Effector CD8-positive, alpha-beta T cell (primary cell): ENCODE results near the gene PPP2R2C.

Experiments used
- DNase-seq: peaks from one replicate; lab custom pipeline; 2025; lab: John Stamatoyannopoulos, UW

Gene PPP2R2C

GRCh38 chr4:6402566-6403399 lies 69.6 kb downstream of the PPP2R2C start:
- no peak for DNase-seq

- no peak for DNase-seq
Measured at GRCh38 chr4:6401797-6402196, 70.6 kb downstream of the PPP2R2C start.

- DNase-seq, result no peak
Measured at GRCh38 chr4:6396696-6397236, 75.6 kb downstream of the PPP2R2C start.

DNA sequence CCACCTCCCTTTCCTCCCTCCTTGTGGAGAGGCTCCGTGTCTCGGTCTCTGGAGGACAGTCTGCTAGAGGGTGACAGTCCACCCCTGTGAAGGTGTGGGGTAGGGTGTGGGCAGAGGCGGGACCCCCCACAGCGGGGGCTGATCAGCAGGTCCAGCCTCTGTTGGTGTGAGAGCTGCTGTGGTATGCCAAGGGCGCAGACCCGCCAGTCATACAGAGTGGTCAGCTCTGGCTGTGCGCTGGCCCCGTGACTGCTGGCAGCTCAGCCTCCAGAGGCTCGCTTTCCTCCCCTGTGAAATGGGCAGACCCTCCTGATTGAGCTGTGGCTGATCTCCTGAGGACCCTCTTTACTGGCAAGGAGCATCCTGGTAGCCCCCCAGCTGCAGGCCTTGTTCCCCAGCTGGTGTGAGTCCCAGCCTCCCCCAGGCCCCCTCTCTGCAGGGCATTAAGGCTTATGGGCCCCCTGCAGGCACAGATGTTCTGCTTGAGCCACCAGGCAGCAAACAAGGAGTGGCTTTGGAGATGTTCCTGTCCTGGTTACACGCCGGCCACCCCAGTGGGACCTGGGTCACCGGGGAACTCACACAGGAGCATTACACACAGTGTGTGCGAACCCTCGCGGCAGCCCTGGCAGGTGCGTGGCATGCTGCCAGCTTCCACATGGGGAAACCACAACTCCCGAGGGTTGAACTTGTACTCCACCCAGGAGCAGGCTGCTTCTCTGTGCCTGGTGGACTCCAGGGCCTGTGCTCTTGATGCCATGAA lies 76.8 kb downstream of the PPP2R2C start:
- DNase-seq, result no peak

GRCh38 chr4:6394671-6395081 lies 77.7 kb downstream of the PPP2R2C start:
- DNase-seq, result no peak

GRCh38 chr4:6393544-6394475 lies 78.6 kb downstream of the PPP2R2C start:
- DNase-seq, result no peak

DNA sequence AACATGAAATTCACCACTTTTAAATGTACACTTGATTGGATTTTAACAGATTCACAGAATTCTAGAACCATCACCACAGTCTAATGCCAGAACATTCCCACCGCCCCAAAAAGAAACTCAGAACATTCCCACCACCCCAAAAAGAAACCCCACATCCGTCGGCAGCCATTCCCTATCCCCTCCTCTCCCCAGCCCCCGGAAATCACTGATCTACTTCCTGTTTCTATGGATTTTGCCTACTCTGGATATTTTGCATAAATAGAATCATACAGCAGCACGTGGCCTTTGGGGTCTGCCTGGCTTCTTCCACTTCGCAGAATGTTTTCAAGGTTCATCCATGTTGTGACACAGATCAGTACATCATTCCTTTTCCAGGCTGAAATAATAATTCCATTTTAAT lies 79.3 kb downstream of the PPP2R2C start:
- no peak for DNase-seq

DNA sequence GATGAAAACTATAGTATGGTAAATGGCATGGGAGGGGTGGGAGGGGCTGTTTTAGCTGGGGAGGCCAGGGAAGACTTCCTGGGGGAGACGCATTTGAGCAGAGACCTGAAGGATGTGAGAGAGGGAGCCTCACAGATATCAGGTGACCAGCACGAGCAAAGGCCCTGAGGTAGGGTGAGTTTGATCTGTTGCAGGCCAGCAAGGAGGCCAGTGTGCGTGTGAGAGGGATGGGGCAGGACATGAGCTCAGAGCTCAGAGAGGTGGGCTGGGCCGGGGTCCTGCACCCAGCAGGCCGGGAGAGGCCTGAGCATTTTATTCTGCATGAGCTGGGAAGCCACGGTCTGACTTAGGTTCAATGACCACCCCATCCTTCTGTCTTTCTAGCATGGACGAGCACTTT lies 80.0 kb downstream of the PPP2R2C start:
- DNase-seq, result no peak

- DNase-seq, result no peak
Measured at GRCh38 chr4:6391852-6392188, 80.6 kb downstream of the PPP2R2C start.

DNA sequence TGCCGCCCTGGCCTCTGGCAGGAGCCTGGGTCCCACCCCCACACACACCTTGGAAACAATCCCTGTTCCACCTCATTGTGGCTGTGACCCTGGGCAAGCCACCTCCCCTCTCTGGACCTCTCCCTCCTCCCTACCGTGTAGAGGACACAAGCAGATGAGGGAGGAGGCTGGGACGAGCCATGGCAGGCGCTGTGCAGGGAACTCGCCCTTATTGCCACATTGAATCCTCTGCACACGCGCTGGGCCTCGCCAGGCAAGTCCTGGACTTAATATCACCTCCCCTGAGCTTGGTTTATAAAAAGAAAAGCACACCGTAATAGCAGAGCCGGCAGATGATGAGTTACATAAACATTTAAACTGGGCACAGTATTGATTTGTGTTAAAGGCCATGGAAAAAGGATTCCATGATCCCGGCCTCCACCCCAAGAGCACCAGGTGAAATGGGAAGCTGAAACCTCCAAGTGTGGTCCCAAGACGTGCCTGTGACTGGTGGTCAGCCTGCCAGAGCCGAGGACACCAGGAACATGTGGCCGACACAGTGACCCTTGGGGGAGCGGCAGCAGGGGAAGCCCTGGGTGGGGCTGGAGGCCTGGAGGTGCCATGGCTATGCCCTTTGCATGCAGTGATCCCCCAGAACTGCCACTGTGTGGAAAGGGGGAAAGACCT lies 81.1 kb downstream of the PPP2R2C start:
- DNase-seq, result no peak

GRCh38 chr4:6390356-6390755 lies 82.1 kb downstream of the PPP2R2C start:
- DNase-seq, result no peak

DNA sequence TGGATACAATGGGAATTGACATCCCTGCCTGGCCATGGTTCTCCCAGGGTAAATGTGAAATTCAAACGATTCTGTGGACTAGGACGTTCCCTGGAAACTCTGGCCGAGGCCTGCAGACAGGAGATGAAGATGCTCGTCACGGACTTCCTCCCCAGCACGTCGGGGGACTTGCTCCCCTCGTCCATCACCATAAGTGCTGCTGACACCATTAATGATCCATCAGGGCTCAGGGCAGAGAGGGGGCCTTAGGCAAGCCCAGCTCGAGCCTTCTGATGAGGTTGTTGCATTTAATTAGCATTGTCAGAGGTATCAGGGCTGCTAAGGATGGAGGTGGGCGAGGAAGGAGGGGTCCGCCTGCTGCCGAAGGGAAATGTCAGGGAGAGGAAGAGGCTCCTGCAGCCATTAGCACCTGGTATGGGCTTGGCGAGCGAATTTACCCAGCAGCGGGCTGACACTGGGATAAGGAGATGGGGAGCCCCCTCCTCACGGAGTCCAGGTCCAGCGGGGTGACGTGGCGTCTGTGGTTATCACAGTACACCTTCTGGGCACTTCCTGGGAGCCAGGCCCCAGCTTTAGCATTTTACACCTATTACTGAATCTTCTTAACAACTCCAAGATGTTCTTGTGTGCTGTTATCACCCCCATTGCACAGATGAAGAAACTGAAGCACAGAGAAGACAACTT lies 83.1 kb downstream of the PPP2R2C start:
- no peak for DNase-seq

- DNase-seq, result no peak
Measured at GRCh38 chr4:6388713-6389112, 83.7 kb downstream of the PPP2R2C start.

DNA sequence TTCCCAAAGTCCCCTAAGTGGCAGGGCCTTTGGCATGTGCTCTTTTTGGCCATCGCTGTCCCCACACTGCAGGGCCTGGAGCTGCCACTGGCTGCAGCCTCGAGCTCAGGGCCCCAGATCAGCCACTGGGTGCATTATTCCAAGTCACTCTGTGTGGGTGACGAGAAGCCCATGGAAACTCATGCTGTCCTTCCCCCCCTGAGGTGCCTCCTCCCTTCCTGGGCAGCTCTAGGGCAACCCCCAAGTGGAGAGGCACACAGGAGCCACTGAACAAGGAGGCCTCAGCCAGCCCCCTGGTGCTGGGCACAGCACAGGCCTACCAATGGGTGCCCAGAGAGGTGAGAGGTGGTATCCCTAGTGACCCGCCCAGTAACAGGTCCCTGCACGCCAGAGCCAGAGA lies 84.5 kb downstream of the PPP2R2C start:
- no peak for DNase-seq

DNA sequence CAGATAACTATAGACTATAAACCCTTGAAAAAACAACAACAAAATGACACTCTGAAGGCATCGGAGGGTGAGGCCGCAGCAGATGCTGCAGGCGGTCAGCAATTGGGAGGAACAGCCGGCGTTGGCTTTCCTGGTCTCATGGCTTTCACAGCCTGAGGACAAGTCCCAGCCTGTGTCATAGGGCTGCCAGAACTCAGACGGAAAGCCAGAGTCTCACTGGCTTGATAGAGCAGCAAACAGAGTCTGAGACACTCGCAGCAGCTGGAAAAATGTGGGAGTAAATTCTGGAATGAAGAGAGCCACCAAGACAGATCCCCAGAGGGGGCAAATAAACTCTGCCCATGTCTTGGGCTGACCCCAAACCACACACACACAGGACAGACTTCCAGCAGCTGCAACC lies 86.3 kb downstream of the PPP2R2C start:
- no peak for DNase-seq

DNA sequence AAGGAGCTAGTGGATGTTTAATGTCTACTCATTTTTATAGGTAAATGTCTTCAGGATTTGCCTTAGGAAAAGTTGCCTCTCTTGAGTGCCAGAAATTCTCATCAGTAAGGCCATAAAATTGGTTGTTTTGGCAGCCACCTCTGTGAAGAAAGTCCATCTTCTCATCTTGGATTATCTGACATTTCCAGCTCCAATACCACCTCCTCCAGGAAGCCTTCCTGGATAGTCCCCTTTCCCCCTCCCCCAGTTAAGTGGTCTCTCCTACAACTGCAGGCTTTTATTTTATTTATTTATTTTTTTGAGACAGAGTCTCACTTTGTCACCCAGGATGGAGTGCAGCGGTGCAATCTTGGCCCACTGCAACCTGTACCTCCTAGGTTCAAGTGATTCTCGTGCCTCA lies 87.1 kb downstream of the PPP2R2C start:
- no peak for DNase-seq

GRCh38 chr4:6384541-6384940 lies 87.9 kb downstream of the PPP2R2C start:
- no peak for DNase-seq

DNA sequence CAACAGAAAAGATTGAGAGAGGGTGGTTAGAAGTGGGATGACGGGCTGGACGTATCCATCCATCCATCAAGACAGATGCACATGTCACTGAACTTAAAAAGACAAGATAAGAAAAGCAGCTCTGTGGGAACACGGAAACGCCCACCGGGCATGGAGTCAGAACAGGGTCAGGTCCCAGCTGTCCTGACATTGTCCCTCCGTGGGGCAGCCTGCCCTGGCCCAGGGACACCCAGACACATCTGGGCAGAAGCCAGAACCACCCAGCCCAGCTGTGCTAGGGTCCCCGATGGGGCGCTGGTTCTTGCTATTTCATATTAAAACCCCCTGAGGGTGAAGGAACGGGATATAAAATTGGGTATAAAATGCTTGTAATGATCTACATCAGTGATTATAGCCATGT lies 88.5 kb downstream of the PPP2R2C start:
- no peak for DNase-seq

GRCh38 chr4:6383009-6383404 lies 89.4 kb downstream of the PPP2R2C start:
- DNase-seq, result no peak

- no peak for DNase-seq
Measured at GRCh38 chr4:6381571-6382123, 90.8 kb downstream of the PPP2R2C start.
